ENCODE data around the gene IGFBP5. TPM values are rescaled to one million over a fixed set of nuclear protein-coding genes. Genes with fewer than 3 reads are reported as not detected.

The IGFBP5 gene
- total RNA-seq, 1 donor from 2014 or later, result 229 TPM

- DNase-seq (ENCODE audit: low read depth), result no peak
Measured at GRCh38 chr2:216643986-216644659, 51.2 kb downstream of the IGFBP5 start.

GRCh38 chr2:216637472-216637871 lies 57.9 kb downstream of the IGFBP5 start:
- no peak for DNase-seq (ENCODE audit: low read depth)

- DNase-seq (ENCODE audit: low read depth), result peak; percentile 58
Measured at GRCh38 chr2:216636551-216637450, 58.5 kb downstream of the IGFBP5 start.

- DNase-seq (ENCODE audit: low read depth), result no peak
Measured at GRCh38 chr2:216635701-216636550, 59.4 kb downstream of the IGFBP5 start.

GRCh38 chr2:216635171-216635570 lies 60.2 kb downstream of the IGFBP5 start:
- no peak for DNase-seq (ENCODE audit: low read depth)

- DNase-seq (ENCODE audit: low read depth), result no peak
Measured at GRCh38 chr2:216634370-216635148, 60.8 kb downstream of the IGFBP5 start.

GRCh38 chr2:216633616-216634369 lies 61.6 kb downstream of the IGFBP5 start:
- no peak for DNase-seq (ENCODE audit: low read depth)

GRCh38 chr2:216632952-216633615 lies 62.3 kb downstream of the IGFBP5 start, which contains the start of gene IGFBP2:
Gene IGFBP2, plus strand, starts transcription at chr2:216633420. Its CDS starts 104 bp downstream, at chr2:216633524.
- no peak for DNase-seq (ENCODE audit: low read depth)

- DNase-seq (ENCODE audit: low read depth), result no peak
Measured at GRCh38 chr2:216632346-216632951, 62.9 kb downstream of the IGFBP5 start.

GRCh38 chr2:216629784-216630183 lies 65.6 kb downstream of the IGFBP5 start:
- DNase-seq (ENCODE audit: low read depth), result no peak

GRCh38 chr2:216626875-216627245 lies 68.5 kb downstream of the IGFBP5 start:
- DNase-seq (ENCODE audit: low read depth), result no peak

GRCh38 chr2:216626168-216626874 lies 69.0 kb downstream of the IGFBP5 start:
- DNase-seq (ENCODE audit: low read depth), result no peak

- no peak for DNase-seq (ENCODE audit: low read depth)
Measured at GRCh38 chr2:216624251-216624650, 71.1 kb downstream of the IGFBP5 start.

GRCh38 chr2:216622526-216622925 lies 72.8 kb downstream of the IGFBP5 start:
- no peak for DNase-seq (ENCODE audit: low read depth)

Other genes starting within 250 kb of the IGFBP5 start
- 749 and 1,158 TPM in 2 replicates for gene RPL37A, start 196.7 kb downstream of the IGFBP5 start, total RNA-seq
- gene IGFBP2, start 62.1 kb downstream of the IGFBP5 start, total RNA-seq, result 42.6 and 151 TPM in 2 replicates
- gene TNP1, start 164.5 kb upstream of the IGFBP5 start, total RNA-seq, result not detected in 2 replicates